Common myeloid progenitor, CD34-positive (primary cell): ENCODE results near the gene OCIAD2.
"Not testable (repeated sequence)": the region's sequence is repeated elsewhere in the genome, so short reads cannot be mapped to it uniquely, and the experiment has no call there.

Source experiments
- CTCF ChIA-PET: fragments of 350-600 bp; sonication (Branson Sonifier 250); formaldehyde crosslinking; loops from one replicate; lab custom pipeline; 2021; ENCODE audit warnings: antibody characterized with exemption; lab: Charles Lee
- POLR2A ChIA-PET: fragments of 350-600 bp; sonication (Branson Sonifier 250); formaldehyde crosslinking; loops from one replicate; lab custom pipeline; 2021; ENCODE audit warnings: antibody characterized with exemption; lab: Charles Lee
- DNase-seq, 3 donors: peaks; one replicate each; pipeline versions ENCODE4 v3.0.0 to v3.0.0-alpha.2; 2013
- H3K27ac ChIP-seq, 2 experiments: 1 replicate in 1 of 2; 2 replicates in 1 of 2; pipeline ENCODE4 v1.7.0; 2013; ENCODE audit warnings: inconsistent platforms in 2 of 2, low read length in 2 of 2, mild to moderate bottlenecking in 2 of 2, low read depth in 1 of 2, moderate library complexity in 1 of 2; ENCODE audit not compliant: severe bottlenecking in 2 of 2, insufficient read depth in 1 of 2, poor library complexity in 1 of 2
- H3K27me3 ChIP-seq, 5 experiments: replicated peaks in 2 of 5; 1 replicate in 3 of 5; 2 replicates in 2 of 5; pipeline versions ENCODE4 v1.6.1 to v1.7.0; 2013; ENCODE audit warnings: low read length in 4 of 5, mild to moderate bottlenecking in 2 of 5, moderate library complexity in 2 of 5, inconsistent platforms in 1 of 5; ENCODE audit not compliant: insufficient read depth in 5 of 5, control insufficient read depth in 4 of 5
- H3K36me3 ChIP-seq, 4 experiments: 1 replicate in 2 of 4; 2 replicates in 2 of 4; pipeline versions ENCODE4 v1.6.1 to v1.7.0; 2013; ENCODE audit warnings: low read length in 3 of 4, control low read depth in 1 of 4, mild to moderate bottlenecking in 1 of 4; ENCODE audit not compliant: control insufficient read depth in 4 of 4, insufficient read depth in 4 of 4
- H3K4me1 ChIP-seq, 4 experiments: 1 replicate in 3 of 4; 2 replicates in 1 of 4; pipeline versions ENCODE4 v1.6.1 to v1.7.1; 2013; ENCODE audit warnings: low read length in 3 of 4, mild to moderate bottlenecking in 3 of 4, control low read depth in 1 of 4, inconsistent platforms in 1 of 4, moderate library complexity in 1 of 4; ENCODE audit not compliant: control insufficient read depth in 4 of 4, insufficient read depth in 4 of 4; ENCODE audit errors: control extremely low read depth in 1 of 4
- H3K4me3 ChIP-seq, 7 experiments: 1 replicate in 4 of 7; 2 replicates in 3 of 7; pipeline versions ENCODE4 v1.5.1 to v1.7.0; 2013; ENCODE audit warnings: mild to moderate bottlenecking in 7 of 7, low read length in 6 of 7, moderate library complexity in 6 of 7, inconsistent platforms in 2 of 7, low read depth in 2 of 7, control low read depth in 1 of 7; ENCODE audit not compliant: insufficient read depth in 4 of 7, control insufficient read depth in 1 of 7; ENCODE audit errors: extremely low read depth in 1 of 7
- H3K9me3 ChIP-seq, 5 experiments: 1 replicate in 4 of 5; 2 replicates in 1 of 5; pipeline versions ENCODE4 v1.6.1 to v1.7.1; 2013; ENCODE audit warnings: low read length in 4 of 5, mild to moderate bottlenecking in 2 of 5, inconsistent platforms in 1 of 5, low read depth in 1 of 5, moderate library complexity in 1 of 5; ENCODE audit not compliant: control insufficient read depth in 4 of 5, insufficient read depth in 2 of 5; ENCODE audit errors: control extremely low read depth in 1 of 5
- WGBS: methylation state at CpG from one replicate; pipeline ENCODE4 v1.1.5; 2013; ENCODE audit not compliant: insufficient coverage; 5-methylcytosine and 5-hydroxymethylcytosine counted together

Gene OCIAD2

GRCh38 chr4:48848799-48849198, 57.8 kb downstream of the OCIAD2 start:
- H3K9me3 ChIP-seq, H3K27me3 ChIP-seq, H3K4me1 ChIP-seq, CTCF ChIA-PET, H3K27ac ChIP-seq, H3K4me3 ChIP-seq, DNase-seq, POLR2A ChIA-PET: not testable (repeated sequence)
- no CpG with 5 or more reads among the region's 6 CpGs for WGBS
- H3K36me3 ChIP-seq: peaks cover 17 to 71% (median 33%) of the 10 kb centered on the region in 4 experiments

- Histone ChIP-seq H3K4me1 (no peaks in the 10 kb centered on the region), H3K4me3 (no peak overlapping the region), H3K27me3 (no peaks in the 10 kb centered on the region), H3K36me3 (peaks cover 21 to 73% (median 42%) of the 10 kb centered on the region in 4 experiments), H3K9me3 (no peaks in the 10 kb centered on the region), H3K27ac (no peak overlapping the region)
- CTCF ChIA-PET: no interaction called here
- no peak for DNase-seq
- 89% methylated on average over 1 of the region's 2 CpGs for WGBS
- POLR2A ChIA-PET: no interaction called here
Observed at GRCh38 chr4:48844843-48845242, 61.7 kb downstream of the OCIAD2 start.

- ChIA-PET POLR2A (interaction anchor here (0.9 to 1.0 kb wide), 2 partner anchors 12 to 16 kb away, joined by 3 to 4 read pairs; no protein-coding TSS in a partner anchor), CTCF (interaction anchor here (1.2 kb wide), 1 partner anchor 60 kb away, joined by 3 read pairs; no protein-coding TSS in a partner anchor)
- Histone ChIP-seq H3K4me3 (no peak overlapping the region), H3K36me3 (peaks cover 19 to 72% (median 53%) of the 10 kb centered on the region in 4 experiments), H3K27ac (no peak overlapping the region), H3K27me3 (no peaks in the 10 kb centered on the region), H3K9me3 (no peaks in the 10 kb centered on the region), H3K4me1 (no peaks in the 10 kb centered on the region)
- DNase-seq: no peak
- 100% methylated on average over 8 of the region's 9 CpGs for WGBS
Observed at GRCh38 chr4:48841045-48841827, 65.3 kb downstream of the OCIAD2 start.

- no peak overlapping the region for H3K27ac ChIP-seq
- DNase-seq: no peak
- WGBS: no CpG with 5 or more reads among the region's 4 CpGs
- H3K4me1 ChIP-seq: peaks cover 3 to 9% (median 7%) of the 10 kb centered on the region in 4 experiments
- CTCF ChIA-PET: no interaction called here
- H3K36me3 ChIP-seq: peaks cover 21 to 66% (median 44%) of the 10 kb centered on the region in 4 experiments
- H3K9me3 ChIP-seq: no peaks in the 10 kb centered on the region
- POLR2A ChIA-PET: no interaction called here
- no peak overlapping the region for H3K4me3 ChIP-seq
- no peaks in the 10 kb centered on the region for H3K27me3 ChIP-seq
Observed at GRCh38 chr4:48836658-48837057, 69.9 kb downstream of the OCIAD2 start.
